Globus pallidus (tissue), 1 donor: ENCODE measurements around the gene TMEM247.
"Not testable (repeated sequence)": the region's sequence is repeated elsewhere in the genome, so short reads cannot be mapped to it uniquely, and the experiment has no call there.

Experiments
- DNase-seq: peaks from one replicate; pipeline ENCODE4 v3.0.0-alpha.2; 2015; ENCODE audit warnings: low spot score

The TMEM247 gene

DNA sequence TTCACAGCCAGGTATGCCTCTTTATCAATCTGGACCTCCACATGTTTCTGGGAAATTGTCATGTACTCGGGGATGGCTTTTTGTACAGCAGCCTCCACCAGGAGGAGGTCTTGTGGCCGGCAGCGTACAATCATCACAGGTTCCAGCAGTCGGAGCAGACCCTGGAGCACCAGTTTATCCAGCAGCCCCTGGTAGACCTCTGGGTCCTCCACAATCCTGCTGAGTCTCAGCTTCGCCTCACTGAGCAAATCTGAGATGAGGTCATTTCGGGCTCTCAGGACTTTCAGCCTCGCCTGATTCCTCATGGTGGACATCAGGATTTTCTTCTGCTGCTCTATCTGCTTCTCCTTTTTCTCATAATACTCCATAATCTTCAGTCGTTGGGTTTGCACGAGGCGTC, 32.8 kb downstream of the TMEM247 start:
- DNase-seq = no peak

DNA sequence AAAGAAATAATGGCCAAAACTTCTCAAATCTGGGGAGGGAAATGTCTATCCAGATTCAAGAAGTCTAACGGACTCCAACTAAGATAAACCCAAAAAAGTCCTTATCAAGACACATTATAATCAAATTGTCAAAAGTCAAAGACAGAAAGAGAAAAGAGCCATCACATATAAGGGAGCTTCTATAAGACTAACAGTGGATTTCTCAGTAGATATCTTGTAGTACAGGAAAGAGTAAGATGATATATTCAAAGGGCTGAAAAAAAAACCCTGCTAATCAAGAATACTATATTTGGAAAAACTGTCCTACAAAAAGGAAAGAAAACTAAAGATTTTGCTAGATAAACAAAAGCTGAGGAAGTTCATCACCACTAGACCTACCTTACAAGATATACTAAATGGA, 35.4 kb downstream of the TMEM247 start:
- no peak for DNase-seq

GRCh38 chr2:46517485-46517884, 38.1 kb downstream of the TMEM247 start:
- DNase-seq = no peak

DNA sequence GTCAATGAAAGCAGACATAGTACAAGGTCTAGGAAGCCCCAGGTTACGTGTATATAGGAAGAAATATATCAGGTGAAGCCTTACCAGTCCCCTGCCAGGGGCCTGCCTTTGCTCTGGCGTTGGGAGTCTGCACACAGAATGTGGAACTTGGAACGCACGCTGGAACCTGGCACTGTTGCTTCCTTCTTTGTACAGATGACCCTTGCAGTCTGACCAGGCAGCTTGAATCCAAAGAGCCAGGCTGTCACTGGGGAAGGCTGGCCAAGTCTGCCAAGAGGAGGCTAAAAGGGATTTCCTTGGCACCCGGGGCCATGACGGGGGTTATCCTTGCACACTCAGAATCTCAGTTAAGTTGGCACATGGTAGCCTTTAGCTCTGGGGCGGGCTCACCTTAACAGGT, 39.5 kb downstream of the TMEM247 start:
- peak; percentile 53 for DNase-seq

GRCh38 chr2:46519265-46519664, 39.9 kb downstream of the TMEM247 start:
- DNase-seq = no peak

DNA sequence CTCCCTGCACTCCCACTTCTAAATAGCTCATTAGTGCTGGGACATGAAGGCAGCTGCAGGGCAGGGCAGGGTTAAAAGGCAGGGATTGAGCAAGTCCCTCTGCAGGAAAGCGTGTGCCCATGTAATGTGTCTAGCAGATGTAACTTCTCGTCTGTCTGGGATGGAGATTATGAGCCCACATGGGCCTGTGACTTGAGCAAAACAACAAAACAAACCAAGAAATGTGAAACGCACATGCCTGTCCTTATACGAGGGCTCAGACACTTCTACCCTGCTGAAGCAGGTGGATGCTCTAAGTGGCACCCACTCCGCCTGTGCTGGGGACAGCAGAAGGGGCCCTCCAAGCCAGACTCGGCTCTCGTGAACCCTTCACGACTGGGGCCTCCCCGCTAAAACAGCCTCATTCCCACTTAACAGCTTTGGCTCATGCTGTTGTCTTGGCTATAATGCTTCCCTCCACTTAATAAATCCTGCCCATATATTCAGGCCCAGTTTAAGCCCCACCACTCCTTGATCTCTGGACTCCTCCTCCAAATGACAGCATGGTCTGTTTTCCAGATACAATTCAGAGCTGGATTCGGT, 40.9 kb downstream of the TMEM247 start:
- no peak for DNase-seq

DNA sequence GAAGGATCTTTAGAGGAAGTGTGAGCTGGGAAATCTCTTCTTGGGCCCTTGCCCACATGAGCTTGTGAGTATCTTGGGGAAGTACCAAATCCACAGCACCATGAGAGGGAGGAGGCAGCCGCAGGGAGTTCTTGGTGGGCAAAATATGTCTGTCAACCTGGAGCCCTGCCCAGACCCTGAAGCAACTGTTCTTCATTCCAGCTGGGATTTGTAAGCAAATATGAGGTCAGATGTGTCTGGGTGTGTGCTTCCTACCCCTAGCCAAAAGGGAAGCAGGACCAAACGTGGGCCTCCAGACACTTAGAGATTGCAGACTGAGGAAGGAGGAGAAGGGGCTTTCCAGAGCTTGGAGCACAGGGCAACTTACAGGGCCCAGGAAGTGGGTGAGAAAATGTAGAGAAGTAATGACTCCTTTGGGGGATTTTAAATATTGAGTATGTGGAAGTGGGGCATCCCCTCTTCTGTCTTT, 41.9 kb downstream of the TMEM247 start:
- no peak for DNase-seq

GRCh38 chr2:46522385-46522784, 43.0 kb downstream of the TMEM247 start:
- not testable (repeated sequence) for DNase-seq

DNA sequence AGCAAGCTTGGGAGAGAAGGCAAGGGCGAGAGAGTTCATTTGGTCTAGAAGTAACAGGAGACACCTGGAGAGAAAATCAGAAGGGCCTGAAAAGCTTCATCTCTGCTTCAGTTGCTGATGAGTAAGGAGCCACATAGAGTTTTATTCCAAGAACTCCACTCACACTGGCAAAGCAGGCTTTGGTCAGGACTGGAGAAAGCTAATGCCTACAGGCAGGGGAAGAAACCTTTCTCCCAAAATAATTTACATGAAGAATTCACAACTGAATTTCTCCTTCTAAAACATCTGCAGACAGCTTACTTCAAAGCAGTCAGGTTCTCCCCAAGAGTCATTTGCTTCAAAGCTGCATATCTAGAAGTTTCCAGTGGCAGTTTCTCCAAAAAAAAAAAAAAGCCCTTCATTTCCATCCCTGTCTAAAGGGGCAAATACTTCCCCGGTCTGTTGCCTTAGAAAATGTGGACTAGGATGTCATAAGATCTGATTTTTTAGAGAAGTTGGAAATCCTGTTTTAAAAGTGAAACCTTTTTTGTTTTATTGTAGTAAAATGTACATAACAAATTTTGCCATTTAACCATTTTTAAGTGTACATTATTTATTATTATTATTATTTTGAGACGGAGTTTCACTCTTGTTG, 46.3 kb downstream of the TMEM247 start:
- DNase-seq = no peak

DNA sequence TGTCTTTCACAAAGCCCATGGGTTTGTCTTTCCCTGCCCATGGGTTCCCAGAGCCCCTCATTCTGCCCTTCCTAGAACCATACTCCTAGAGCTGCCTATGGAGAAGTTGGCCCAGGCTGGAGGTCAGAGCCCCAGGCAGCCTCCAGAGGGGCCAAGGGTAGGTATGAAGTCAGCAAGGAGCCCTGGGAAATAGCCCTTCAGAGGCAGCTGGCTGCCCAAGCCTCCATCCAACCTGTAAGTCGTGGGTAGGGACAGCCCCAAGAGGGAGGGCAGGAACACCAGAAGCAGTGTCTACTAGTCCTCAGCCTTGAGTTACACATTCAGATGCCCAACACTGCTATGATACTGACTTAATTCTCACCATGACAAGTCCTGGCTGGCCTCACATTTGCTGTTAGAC, 49.5 kb downstream of the TMEM247 start:
- no peak for DNase-seq

DNA sequence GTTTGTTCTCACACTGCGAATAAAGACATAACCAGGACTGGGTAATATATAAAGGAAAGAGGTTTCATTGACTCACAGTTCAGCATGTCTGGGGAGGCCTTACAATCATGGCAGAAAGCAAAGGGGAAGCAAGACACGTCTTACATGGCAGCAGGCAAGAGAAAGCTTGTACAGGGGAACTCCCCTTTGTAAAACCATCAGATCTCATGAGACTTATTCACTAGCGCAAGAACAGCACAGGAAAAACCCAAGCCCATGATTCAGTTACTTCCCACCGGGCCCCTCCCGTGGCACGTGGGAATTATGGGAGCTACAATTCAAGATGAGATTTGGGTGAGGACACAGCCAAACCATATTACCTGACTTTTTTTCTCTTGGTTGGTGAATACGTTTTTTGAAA, 51.3 kb downstream of the TMEM247 start:
- no peak for DNase-seq

DNA sequence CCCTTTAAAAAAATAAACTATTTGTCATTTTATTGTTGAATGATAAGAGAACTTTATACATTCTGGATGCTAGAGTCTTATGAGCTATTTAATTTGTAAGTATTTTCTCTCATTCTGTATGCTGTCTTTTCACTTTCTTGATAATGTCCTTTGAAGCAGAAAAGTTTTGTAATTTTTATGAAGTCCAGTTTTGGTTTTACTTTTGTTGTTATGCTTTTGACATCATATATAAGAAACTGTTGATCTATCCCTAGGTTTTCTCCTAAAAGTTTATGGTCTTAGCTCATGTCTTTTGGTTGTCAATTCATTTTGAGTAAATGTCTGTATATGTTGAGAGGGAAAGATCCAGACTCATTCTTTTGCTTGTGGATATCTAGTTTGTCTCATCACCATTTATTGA, 52.5 kb downstream of the TMEM247 start:
- no peak for DNase-seq
